Stimulated activated CD4-positive, alpha-beta T cell treated with anti-CD3 and anti-CD28 coated beads, TNF-alpha, amount 100 ng/mL, for 48 hours (primary cell): Measurements from ENCODE around the gene TMEM52.

Experiments
- DNase-seq, 3 donors: peaks; one replicate each; pipeline ENCODE4 v3.0.0-alpha.2; 2020; ENCODE audit warnings: low read depth in 3 of 3

TMEM52 gene

DNA sequence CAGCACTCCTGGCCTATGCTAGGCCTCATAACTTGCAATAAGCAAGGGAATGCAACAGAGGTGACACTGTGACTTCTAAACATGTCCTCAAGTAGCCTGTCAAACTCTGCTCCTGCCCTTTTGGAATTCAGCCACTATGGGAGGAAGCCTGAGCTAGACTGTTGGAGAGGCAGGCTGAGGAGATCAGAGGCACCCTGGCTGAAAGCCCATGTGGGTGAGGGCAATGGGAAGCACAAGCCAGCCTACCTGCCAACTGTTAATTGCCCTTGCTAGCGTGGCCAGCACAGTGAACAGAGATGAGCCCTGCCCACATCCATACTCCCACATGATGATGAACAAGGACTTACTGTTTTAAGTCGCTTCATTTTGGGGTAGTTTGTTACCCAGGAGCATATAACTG lies 45.9 kb downstream of the TMEM52 start:
- DNase-seq: no peak

DNA sequence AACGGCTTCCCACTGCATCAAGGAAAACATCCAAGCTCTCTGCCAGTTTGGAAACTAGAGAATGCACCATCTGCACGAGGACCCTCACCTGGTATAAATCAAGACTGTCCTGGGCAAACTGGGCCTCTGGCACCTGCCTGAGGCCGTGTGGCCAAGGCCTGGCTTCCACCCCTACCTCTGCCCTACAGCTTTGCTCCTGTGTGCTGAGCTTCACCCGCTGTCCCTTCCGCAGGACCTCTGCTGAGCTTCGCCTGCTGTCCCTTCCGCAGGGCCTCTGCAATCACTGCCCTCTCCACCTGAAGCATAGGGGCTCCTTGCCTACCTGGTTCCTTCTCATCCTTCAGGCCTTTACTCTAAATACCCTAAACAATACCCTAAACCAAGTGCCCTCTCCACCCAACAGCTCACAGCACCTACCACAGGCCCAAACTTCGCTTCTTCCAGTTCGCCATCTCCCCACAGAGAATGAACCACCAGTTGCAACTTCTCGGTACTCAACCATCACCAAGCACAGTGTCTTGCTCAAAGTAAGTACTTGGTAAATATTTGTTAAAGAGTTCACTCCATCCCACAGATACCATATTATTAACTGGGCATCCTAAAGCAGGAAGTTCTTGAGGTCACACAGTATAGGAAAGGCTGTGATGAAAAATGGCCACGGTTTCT lies 46.6 kb downstream of the TMEM52 start:
- no peak for DNase-seq

DNA sequence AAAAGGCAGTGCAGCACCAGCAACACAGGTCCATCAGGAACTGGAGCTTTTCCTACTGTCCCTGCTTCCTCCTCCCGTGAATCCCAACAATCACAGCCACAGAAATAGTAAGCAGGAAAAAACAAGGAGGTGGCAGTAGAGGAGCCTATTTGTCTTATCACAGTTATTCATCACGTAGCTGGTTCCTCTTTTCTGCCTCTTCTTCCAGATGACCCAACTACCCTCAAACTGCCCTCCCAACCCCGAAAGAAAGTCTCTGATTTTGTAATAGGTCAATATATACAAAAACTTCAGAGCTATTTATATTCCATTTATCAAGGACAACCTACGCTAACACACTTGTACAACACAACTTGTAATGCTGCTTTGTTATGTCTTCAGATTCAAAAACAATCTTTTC lies 49.6 kb downstream of the TMEM52 start:
- DNase-seq: no peak
